Measurements from ENCODE around the gene PDE6G. TPM values are rescaled to one million over a fixed set of nuclear protein-coding genes. Genes with fewer than 3 reads are reported as not detected.

Gene PDE6G
- total RNA-seq, 1 donor from 2014 or later = 0.40 TPM

Other genes starting within 250 kb of the PDE6G start
- 264 TPM for gene ACTG1, start 143.7 kb downstream of the PDE6G start, total RNA-seq
- 0.18 TPM for gene FSCN2, start 128.2 kb downstream of the PDE6G start, total RNA-seq
- 18.9 TPM for gene FAAP100, start 104.2 kb downstream of the PDE6G start, total RNA-seq
- gene NPLOC4, start 19.4 kb downstream of the PDE6G start, total RNA-seq = 49.5 TPM
- 1.5 TPM for gene TSPAN10, start 19.3 kb downstream of the PDE6G start, total RNA-seq
- gene OXLD1, start 10.1 kb upstream of the PDE6G start, total RNA-seq = 18.3 TPM
- 7.0 TPM for gene CCDC137, start 10.2 kb upstream of the PDE6G start, total RNA-seq
- gene ARL16, start 27.3 kb upstream of the PDE6G start, total RNA-seq = 5.1 TPM
- gene HGS, start 27.5 kb upstream of the PDE6G start, total RNA-seq = 40.3 TPM
- 75.7 TPM for gene MRPL12, start 46.8 kb upstream of the PDE6G start, total RNA-seq
- 105 TPM for gene SLC25A10, start 55.7 kb upstream of the PDE6G start, total RNA-seq
- gene GCGR, start 147.6 kb upstream of the PDE6G start, total RNA-seq = 109 TPM
- 17.9 TPM for gene MCRIP1, start 176.7 kb upstream of the PDE6G start, total RNA-seq
- not detected for gene PPP1R27, start 178.5 kb upstream of the PDE6G start, total RNA-seq
- 1,392 TPM for gene P4HB, start 204.0 kb upstream of the PDE6G start, total RNA-seq
- gene ARHGDIA, start 214.8 kb upstream of the PDE6G start, total RNA-seq = 109 TPM
- 14.5 TPM for gene ALYREF, start 235.0 kb upstream of the PDE6G start, total RNA-seq
- 95.7 TPM for gene ANAPC11, start 235.2 kb upstream of the PDE6G start, total RNA-seq
- 0.13 TPM for gene NPB, start 245.7 kb upstream of the PDE6G start, total RNA-seq

Measured in left lobe of liver (tissue), 1 donor.